SU-DHL-6 (cell line): ENCODE measurements around the gene RPS6KA6.

Experiments used
- CTCF ChIP-seq: fragments of 200-600 bp; sonication (generic); IDR thresholded peaks from one replicate; pipeline ENCODE4 v1.5.1; 2017; ENCODE audit warnings: antibody characterized with exemption, mild to moderate bottlenecking, low read length, moderate library complexity; ENCODE audit not compliant: insufficient read depth, poor library complexity, severe bottlenecking
- EZH2phosphoT487 ChIP-seq: fragments of 200-600 bp; sonication (generic), shearing (Covaris generic); conservative IDR thresholded peaks from 2 replicates; pipeline ENCODE4 v1.6.1; 2018; ENCODE audit warnings: mild to moderate bottlenecking, antibody characterized with exemption, low read length, moderate library complexity, mixed read lengths

GRCh38 chrX:84216881-84217280 lies 28.9 kb upstream of the RPS6KA6 start:
- TF ChIP-seq CTCF (no peak), EZH2phosphoT487 (no peak)
